Vagina (tissue), 2 donors: ENCODE measurements around the gene RAB44. TPM values are rescaled to one million over a fixed set of nuclear protein-coding genes. Genes with fewer than 3 reads are reported as not detected.

Experiments
- DNase-seq, 2 donors: peaks; one replicate each; pipeline ENCODE4 v3.0.0-alpha.2; 2017; ENCODE audit errors: extremely low spot score in 2 of 2
- H3K27ac ChIP-seq: fragments of 200-600 bp; sonication (generic); one replicate; pipeline ENCODE4 v1.5.1; 2019
- H3K27me3 ChIP-seq: fragments of 200-600 bp; sonication (generic); one replicate; pipeline ENCODE4 v1.5.1; 2019
- H3K36me3 ChIP-seq, 2 donors: fragments of 200-600 bp; sonication (generic); one replicate each; pipeline ENCODE4 v1.5.1; 2017 to 2019
- H3K4me1 ChIP-seq: fragments of 200-600 bp; sonication (generic); one replicate; pipeline ENCODE4 v1.5.1; 2019
- H3K4me3 ChIP-seq, 2 donors: fragments of 200-600 bp; sonication (generic); 1 replicate in 1 of 2; 2 replicates in 1 of 2; pipeline ENCODE4 v1.5.1; 2016 to 2019
- H3K9me3 ChIP-seq: fragments of 200-600 bp; sonication (generic); one replicate; pipeline ENCODE4 v1.5.1; 2019
- CTCF ChIP-seq, 3 experiments: fragments of 450-650 bp in 2 of 3; fragments of 200-600 bp in 1 of 3; sonication (generic) in 1 of 3; IDR thresholded peaks; one replicate each; pipeline ENCODE4 v1.5.1; 2017 to 2019; ENCODE audit warnings: antibody characterized with exemption in 3 of 3, mild to moderate bottlenecking in 2 of 3, moderate library complexity in 2 of 3
- POLR2A ChIP-seq, 2 donors: fragments of 450-650 bp; IDR thresholded peaks; one replicate each; pipeline ENCODE4 v1.6.1; 2017; ENCODE audit warnings: antibody characterized with exemption in 2 of 2, mild to moderate bottlenecking in 2 of 2, moderate library complexity in 2 of 2
- POLR2AphosphoS5 ChIP-seq, 2 donors: sonication (generic); formaldehyde crosslinking; IDR thresholded peaks; one replicate each; pipeline ENCODE4 v1.9.0; 2017; ENCODE audit warnings: antibody characterized with exemption in 2 of 2, mild to moderate bottlenecking in 2 of 2, low read depth in 1 of 2; ENCODE audit not compliant: insufficient read depth in 1 of 2
- intact Hi-C: fragments of 100-400 bp; cut with DNase I; formaldehyde crosslinking; loops from one replicate; pipeline ENCODE4 v1.15.1; 2023
- total RNA-seq: library from RNA; depleted of rRNA; stranded (reverse); fragments of >200 nt; gene quantifications from one replicate; pipeline ENCODE4 v1.2.3, GENCODE V29; 2016

Gene RAB44
- total RNA-seq, 1 donor from 2014 or later = 0.49 TPM

- H3K27me3 ChIP-seq = no peaks in the 10 kb centered on the region
- H3K36me3 ChIP-seq = peaks cover 4 to 10% of the 10 kb centered on the region in 2 donors
- H3K4me3 ChIP-seq = peak overlapping the region; percentile 78 to 83
- H3K9me3 ChIP-seq = no peaks in the 10 kb centered on the region
- intact Hi-C loops = loop anchor here (5.0 kb wide), 1 partner anchor 52 kb away; no protein-coding TSS in a partner anchor
- TF ChIP-seq POLR2AphosphoS5 (IDR thresholded peaks at IDR 0.05; ENCODE audit: insufficient read depth in 1 of 2, low read depth in 1 of 2) = peak in 1 of 2 donors; percentile 87
- TF ChIP-seq POLR2A (IDR thresholded peaks at IDR 0.05) = no peak
- H3K27ac ChIP-seq = peak overlapping the region; percentile 99
- peak in 1 of 2 donors; percentile 93 for DNase-seq
- peaks cover 65% of the 10 kb centered on the region for H3K4me1 ChIP-seq
Observed at GRCh38 chr6:36679043-36679833, 18.4 kb upstream of the RAB44 start.

- Histone ChIP-seq H3K27ac (peak overlapping the region; percentile 99), H3K4me3 (no peak overlapping the region), H3K36me3 (peaks cover 7 to 42% of the 10 kb centered on the region in 2 donors), H3K9me3 (no peaks in the 10 kb centered on the region), H3K4me1 (peaks cover 48% of the 10 kb centered on the region), H3K27me3 (no peaks in the 10 kb centered on the region)
- DNase-seq = peak in 1 of 2 donors; percentile 95
- intact Hi-C loops = loop anchor here (5.0 kb wide), 1 partner anchor 55 kb away; no protein-coding TSS in a partner anchor
- TF ChIP-seq POLR2AphosphoS5 (IDR thresholded peaks at IDR 0.05; ENCODE audit: insufficient read depth in 1 of 2, low read depth in 1 of 2) = peak in 1 of 2 donors; percentile 74
- no peak for TF ChIP-seq CTCF (IDR thresholded peaks at IDR 0.05)
- TF ChIP-seq POLR2A (IDR thresholded peaks at IDR 0.05) = no peak
Observed at GRCh38 chr6:36682328-36683144, 15.1 kb upstream of the RAB44 start.

- DNase-seq = no peak
- Histone ChIP-seq H3K27ac (peak overlapping the region; percentile 99), H3K27me3 (no peaks in the 10 kb centered on the region), H3K4me3 (no peak overlapping the region), H3K4me1 (peaks cover 41% of the 10 kb centered on the region), H3K9me3 (no peaks in the 10 kb centered on the region), H3K36me3 (peaks cover 7 to 44% of the 10 kb centered on the region in 2 donors)
- intact Hi-C loops = loop anchor here (5.0 kb wide), 1 partner anchor 54 kb away; no protein-coding TSS in a partner anchor
- TF ChIP-seq CTCF (IDR thresholded peaks at IDR 0.05) (no peak), POLR2A (IDR thresholded peaks at IDR 0.05) (no peak), POLR2AphosphoS5 (IDR thresholded peaks at IDR 0.05; ENCODE audit: insufficient read depth in 1 of 2, low read depth in 1 of 2) (no peak)
Observed at GRCh38 chr6:36683145-36683655, 14.4 kb upstream of the RAB44 start.

GRCh38 chr6:36683656-36684446 is 13.8 kb upstream of the RAB44 start:
- Histone ChIP-seq H3K27me3 (no peaks in the 10 kb centered on the region), H3K4me1 (peaks cover 40% of the 10 kb centered on the region), H3K27ac (peak overlapping the region; percentile 99), H3K9me3 (no peaks in the 10 kb centered on the region), H3K4me3 (no peak overlapping the region), H3K36me3 (peaks cover 7 to 44% of the 10 kb centered on the region in 2 donors)
- DNase-seq = no peak
- intact Hi-C loops = loop anchor here (5.0 kb wide), 1 partner anchor 53 kb away; no protein-coding TSS in a partner anchor
- TF ChIP-seq POLR2AphosphoS5 (IDR thresholded peaks at IDR 0.05; ENCODE audit: insufficient read depth in 1 of 2, low read depth in 1 of 2) (peak in 1 of 2 donors; percentile 51), CTCF (IDR thresholded peaks at IDR 0.05) (no peak)
